Activated CD4-positive, alpha-beta T cell treated with anti-CD3 and anti-CD28 coated beads for 36 hours (primary cell): Measurements from ENCODE around the gene PLOD3. TPM values are rescaled to one million over a fixed set of nuclear protein-coding genes. Genes with fewer than 3 reads are reported as not detected.
A peak's percentile ranks its signal among the peaks of the same experiment; 100 is the strongest.

Source experiments
- ATAC-seq: fragments of 200-7000 bp; cut with Tn5 transposase; one replicate; pipeline ENCODE4 v1.10.0; 2021; ENCODE audit warnings: mild to moderate bottlenecking, moderate library complexity
- CTCF ChIA-PET: fragments of 350-600 bp; sonication (Branson Sonifier 250); formaldehyde crosslinking; loops from one replicate; lab custom pipeline; 2021; ENCODE audit warnings: antibody characterized with exemption; lab: Charles Lee
- POLR2A ChIA-PET: fragments of 350-600 bp; sonication (Branson Sonifier 250); formaldehyde crosslinking; loops from one replicate; lab custom pipeline; 2021; ENCODE audit warnings: antibody characterized with exemption, inconsistent platforms; lab: Charles Lee
- DNase-seq: peaks from one replicate; pipeline ENCODE4 v3.0.0-alpha.2; 2020
- H3K27ac Mint-ChIP-seq: one replicate; pipeline ENCODE4 v1.8.0; 2021; ENCODE audit warnings: mixed read lengths
- H3K27me3 Mint-ChIP-seq: one replicate; pipeline ENCODE4 v1.8.0; 2021; ENCODE audit warnings: mixed read lengths
- H3K36me3 Mint-ChIP-seq: one replicate; pipeline ENCODE4 v1.8.0; 2021; ENCODE audit warnings: low read depth, mixed read lengths
- H3K4me1 Mint-ChIP-seq: one replicate; pipeline ENCODE4 v1.8.0; 2021; ENCODE audit warnings: mixed read lengths
- H3K4me3 Mint-ChIP-seq: one replicate; pipeline ENCODE4 v1.8.0; 2021; ENCODE audit warnings: mild to moderate bottlenecking, moderate library complexity, mixed read lengths
- H3K9me3 Mint-ChIP-seq: one replicate; pipeline ENCODE4 v1.8.0; 2021; ENCODE audit warnings: low read depth, mixed read lengths
- intact Hi-C, 2 experiments: fragments of 100-400 bp; cut with DNase I in 1 of 2; cut with micrococcal nuclease in 1 of 2; formaldehyde crosslinking; loops; one replicate each; pipeline versions ENCODE4 v1.14.2 to v1.15.1; 2022 to 2024; cut with DNase I, micrococcal nuclease
- total RNA-seq, 2 experiments: library from RNA; stranded (reverse); gene quantifications; one replicate each; pipeline ENCODE4 v1.2.3, GENCODE V29; 2021

PLOD3 gene
- total RNA-seq, 2 experiments from 2014 or later = 30.7 to 35.9 TPM

DNA sequence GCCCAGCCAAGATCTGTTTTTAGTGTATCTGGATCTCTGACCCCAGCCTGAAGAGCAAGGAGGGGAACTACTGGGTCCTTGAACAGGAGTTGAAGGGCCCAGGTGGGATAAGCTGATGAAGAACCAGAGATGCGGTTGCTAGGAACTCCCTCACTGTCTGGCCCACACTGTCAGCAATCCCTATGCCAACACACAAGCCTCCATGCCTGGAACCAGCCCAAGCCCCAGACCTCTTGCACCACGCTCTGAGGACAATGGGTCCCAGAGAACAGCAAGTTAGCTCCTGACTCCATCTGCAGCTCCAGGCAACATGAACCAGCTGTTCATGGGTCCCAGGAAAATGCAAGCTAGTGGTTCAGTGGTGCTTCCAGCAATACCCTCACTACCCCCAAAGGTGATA is 39.7 kb downstream of the PLOD3 start:
- ChIA-PET POLR2A (no interaction called here), CTCF (interaction anchor here (1.5 to 2.0 kb wide), 2 partner anchors 9 to 15 kb away, joined by 5 to 8 read pairs; no protein-coding TSS in a partner anchor)
- no peaks in the 10 kb centered on the region for H3K9me3 Mint-ChIP-seq
- intact Hi-C loops = no loop called here
- no peak overlapping the region for H3K4me3 Mint-ChIP-seq
- no peak for DNase-seq
- peaks cover 25% of the 10 kb centered on the region for H3K4me1 Mint-ChIP-seq
- peaks cover 72% of the 10 kb centered on the region for H3K27me3 Mint-ChIP-seq
- no peak overlapping the region for H3K27ac Mint-ChIP-seq
- ATAC-seq = no peak
- H3K36me3 Mint-ChIP-seq = no peaks in the 10 kb centered on the region

DNA sequence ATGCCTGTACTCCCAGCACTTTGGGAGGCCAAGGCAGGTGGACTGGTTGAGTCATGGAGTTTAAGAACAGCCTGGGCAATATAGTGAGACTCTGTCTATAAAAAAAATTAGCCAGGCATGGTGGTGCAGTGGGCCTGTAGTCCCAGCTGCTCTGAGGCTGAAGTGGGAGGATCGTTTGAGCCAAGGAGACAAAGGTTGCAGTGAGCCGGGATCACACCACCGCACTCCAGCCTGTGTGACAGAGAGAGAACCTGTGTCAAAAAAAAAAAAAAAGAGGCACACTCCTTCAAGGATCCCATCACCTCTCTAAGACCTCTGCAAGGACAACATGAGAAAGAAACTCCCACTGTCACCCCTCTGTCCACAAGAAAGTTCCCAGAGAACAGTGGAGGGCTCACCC is 41.7 kb downstream of the PLOD3 start:
- Mint-ChIP-seq H3K36me3 (no peaks in the 10 kb centered on the region), H3K4me1 (peaks cover 40% of the 10 kb centered on the region), H3K4me3 (no peak overlapping the region), H3K27ac (no peak overlapping the region), H3K27me3 (peaks cover 73% of the 10 kb centered on the region), H3K9me3 (no peaks in the 10 kb centered on the region)
- no peak for ATAC-seq
- intact Hi-C loops = no loop called here
- no peak for DNase-seq
- POLR2A ChIA-PET = no interaction called here
- CTCF ChIA-PET = interaction anchor here (1.9 to 3.6 kb wide), 2 partner anchors 17 to 32 kb away, joined by 17 to 22 read pairs; no protein-coding TSS in a partner anchor

DNA sequence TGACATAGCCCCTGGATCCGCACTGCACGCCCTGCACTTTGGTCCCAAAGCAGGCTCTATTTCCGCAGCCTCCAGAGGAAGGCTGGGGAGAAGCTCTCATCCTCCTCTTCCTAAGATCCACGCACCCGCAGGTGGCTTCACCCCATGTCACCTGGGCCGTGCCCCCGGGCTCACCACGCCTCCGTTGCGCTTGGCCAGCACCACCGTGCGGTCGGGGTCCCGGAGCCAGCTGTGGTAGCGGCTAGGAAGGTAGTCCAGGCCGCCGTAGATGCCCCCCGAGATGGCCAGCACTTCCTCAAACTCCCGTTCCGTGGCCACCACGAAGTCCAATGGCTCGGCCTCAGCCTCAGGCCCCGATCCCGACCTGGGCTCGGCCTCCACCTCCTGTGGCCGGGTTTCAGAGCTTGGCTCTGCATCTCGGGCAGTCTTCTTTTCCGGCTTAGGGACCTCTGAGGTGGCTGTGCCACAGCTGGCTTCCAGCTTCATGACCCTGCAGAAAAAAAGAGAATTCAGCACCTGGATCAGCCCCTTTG is 43.0 kb downstream of the PLOD3 start:
- DNase-seq = no peak
- POLR2A ChIA-PET = interaction anchor here (1.0 to 1.6 kb wide), 3 partner anchors 9 to 89 kb away, joined by 3 to 5 read pairs (median 4); partner anchors contain the start of genes TRIM56 and VGF
- ATAC-seq = peak; percentile 9

DNA sequence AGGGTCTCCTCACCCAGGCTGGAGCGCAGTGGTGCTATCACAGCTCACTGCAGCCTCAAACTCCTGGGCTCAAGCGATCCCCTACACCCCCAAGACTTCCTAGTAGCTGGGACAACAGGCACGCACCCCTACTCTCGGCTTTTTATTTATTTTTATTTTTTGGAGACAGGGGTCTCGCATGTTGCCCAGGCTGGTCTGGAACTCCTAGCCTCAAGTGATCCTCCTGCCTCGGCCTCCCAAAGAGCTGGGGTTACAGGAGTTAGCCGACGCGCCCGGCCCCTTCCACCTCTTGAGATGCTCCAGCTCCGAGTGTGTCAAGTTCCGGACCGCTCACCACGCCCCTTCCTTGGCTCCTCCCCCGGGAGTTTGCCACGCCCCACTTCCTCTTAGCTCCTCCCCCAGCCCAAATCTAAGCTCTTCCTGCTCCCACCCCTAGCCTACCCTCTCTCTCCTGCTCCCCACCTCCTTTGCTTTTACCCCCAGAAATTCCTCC is 43.6 kb downstream of the PLOD3 start:
- intact Hi-C loops = loop anchor here in 1 of 2 experiments (1.0 kb wide), 1 partner anchor 19 kb away; the partner anchor contains the start of gene AP1S1

More for the DNA sequence above, 43.0 kb downstream of the PLOD3 start:
- H3K27me3 Mint-ChIP-seq = peaks cover 77% of the 10 kb centered on the region
- H3K4me1 Mint-ChIP-seq = peaks cover 49% of the 10 kb centered on the region
- H3K27ac Mint-ChIP-seq = no peak overlapping the region
- no peaks in the 10 kb centered on the region for H3K36me3 Mint-ChIP-seq
- H3K4me3 Mint-ChIP-seq = peak overlapping the region; percentile 41
- H3K9me3 Mint-ChIP-seq = no peaks in the 10 kb centered on the region
- intact Hi-C loops = loop anchor here in 1 of 2 experiments (1.0 kb wide), 1 partner anchor 20 kb away; the partner anchor contains the start of gene AP1S1
- CTCF ChIA-PET = interaction anchor here (0.8 to 3.6 kb wide), 7 partner anchors 9 to 109 kb away, joined by 3 to 22 read pairs (median 4); partner anchors contain the start of gene VGF

DNA sequence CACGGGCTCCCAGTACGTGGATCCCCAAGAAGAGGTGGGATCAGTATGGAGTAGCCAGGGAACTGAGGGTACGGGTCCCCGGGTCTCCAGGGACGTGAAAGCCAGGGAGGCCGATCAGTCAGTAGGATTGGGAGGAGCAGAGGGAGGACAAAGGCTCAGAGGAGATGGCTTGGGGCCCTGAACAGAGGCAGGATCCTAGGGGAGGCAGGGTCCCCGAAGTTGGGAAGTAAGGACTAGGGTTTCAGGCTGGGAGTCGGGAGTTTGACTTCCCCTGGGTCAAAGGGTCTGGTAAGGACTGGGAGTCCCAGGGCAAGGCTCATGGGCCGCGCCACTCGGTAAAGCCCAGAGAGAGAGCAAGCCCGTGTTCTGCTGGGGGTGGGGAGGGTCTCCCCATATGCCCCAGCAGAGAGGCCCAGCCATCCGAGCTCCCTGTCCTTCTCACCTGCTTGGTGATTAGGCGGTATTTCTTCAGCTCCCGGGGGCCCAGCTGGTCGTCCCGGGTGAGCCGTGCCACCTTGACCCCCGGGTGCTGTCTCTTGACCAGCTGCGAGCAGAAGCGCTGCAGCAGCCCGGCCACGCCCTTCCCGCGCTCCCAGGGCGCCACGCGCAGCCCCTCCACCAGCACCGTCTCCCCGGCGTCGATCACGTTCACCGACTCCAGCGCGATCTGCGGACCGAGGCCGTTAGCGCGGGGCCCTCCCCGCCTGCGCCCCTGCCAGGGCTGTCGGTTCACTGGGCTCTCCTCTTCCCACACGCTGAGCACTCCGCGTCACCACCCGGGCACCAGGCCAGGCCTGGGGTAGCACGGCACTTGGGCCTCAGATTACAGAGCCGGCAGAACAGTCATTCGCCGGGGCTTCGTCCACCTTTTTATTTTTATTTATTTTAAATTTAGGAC is 44.3 kb downstream of the PLOD3 start:
- no peak overlapping the region for H3K27ac Mint-ChIP-seq

More for the DNA sequence above, 43.6 kb downstream of the PLOD3 start:
- Mint-ChIP-seq H3K4me1 (peaks cover 50% of the 10 kb centered on the region), H3K4me3 (peak overlapping the region; percentile 41), H3K36me3 (no peaks in the 10 kb centered on the region), H3K27ac (no peak overlapping the region), H3K27me3 (peaks cover 78% of the 10 kb centered on the region), H3K9me3 (no peaks in the 10 kb centered on the region)
- peak; percentile 85 for DNase-seq
- peak; percentile 86 for ATAC-seq
- ChIA-PET CTCF (interaction anchor here (0.5 to 3.6 kb wide), 8 partner anchors 8 to 109 kb away, joined by 3 to 22 read pairs (median 4); partner anchors contain the start of gene VGF), POLR2A (interaction anchor here (1.0 to 1.6 kb wide), 3 partner anchors 8 to 89 kb away, joined by 3 to 5 read pairs (median 4); partner anchors contain the start of genes TRIM56 and VGF)

DNA sequence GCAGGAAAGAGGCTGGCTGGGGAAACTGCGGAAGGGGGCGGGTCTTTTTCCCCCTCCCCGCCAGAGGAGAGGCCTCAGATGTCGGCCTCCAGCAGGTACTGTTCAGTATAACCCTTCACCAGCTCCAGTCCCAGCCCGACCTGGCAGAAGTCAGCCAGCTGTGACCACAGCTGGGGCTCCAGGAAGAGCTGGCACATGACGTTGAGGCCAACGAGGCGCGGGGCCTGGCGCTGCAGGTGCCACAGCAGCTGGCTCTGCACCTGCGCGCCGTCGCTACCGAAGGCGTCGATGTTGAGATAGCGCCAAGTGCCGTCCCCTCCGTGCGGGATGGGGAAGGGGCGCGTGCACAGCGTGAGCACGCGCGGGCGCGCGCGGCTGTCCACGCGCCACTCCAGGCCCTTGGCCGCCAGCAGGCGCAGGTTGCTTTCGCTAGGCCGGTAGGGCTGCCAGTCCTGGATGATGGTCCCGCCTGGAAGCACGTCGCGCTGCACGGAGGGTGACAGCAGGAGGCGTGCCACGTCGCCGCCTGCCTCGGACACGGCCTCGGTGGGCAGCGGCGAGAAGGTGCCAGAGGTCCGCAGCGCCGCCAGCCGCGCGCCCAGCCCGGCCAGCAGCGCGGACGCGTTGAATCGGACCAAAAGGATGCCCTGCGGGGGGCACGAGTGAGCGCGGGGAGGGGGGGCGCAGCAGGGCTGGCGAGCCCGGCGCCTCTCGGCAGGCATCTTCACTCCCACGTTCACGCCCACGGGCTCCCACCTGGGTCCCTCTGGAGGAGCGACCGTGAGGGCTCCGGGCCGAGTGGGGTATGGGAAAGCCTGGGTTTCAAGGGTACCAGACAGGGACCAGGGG is 45.2 kb downstream of the PLOD3 start:
- Mint-ChIP-seq H3K27ac (no peak overlapping the region), H3K36me3 (no peaks in the 10 kb centered on the region), H3K27me3 (peaks cover 80% of the 10 kb centered on the region), H3K4me1 (peaks cover 61% of the 10 kb centered on the region), H3K4me3 (no peak overlapping the region), H3K9me3 (no peaks in the 10 kb centered on the region)
- POLR2A ChIA-PET = no interaction called here
- CTCF ChIA-PET = interaction anchor here (0.6 to 3.6 kb wide), 9 partner anchors 13 to 225 kb away, joined by 3 to 22 read pairs (median 5); partner anchors contain the start of gene ZNHIT1
- intact Hi-C loops = no loop called here
- DNase-seq = peak; percentile 49
- no peak for ATAC-seq

More for the DNA sequence above, 44.3 kb downstream of the PLOD3 start:
- no peaks in the 10 kb centered on the region for H3K9me3 Mint-ChIP-seq
- H3K4me1 Mint-ChIP-seq = peaks cover 55% of the 10 kb centered on the region
- ChIA-PET POLR2A (interaction anchor here (1.0 to 1.6 kb wide), 3 partner anchors 8 to 88 kb away, joined by 3 to 5 read pairs (median 4); partner anchors contain the start of genes TRIM56 and VGF), CTCF (interaction anchor here (0.5 to 3.6 kb wide), 7 partner anchors 8 to 110 kb away, joined by 3 to 22 read pairs (median 4); partner anchors contain the start of gene VGF)
- no peak overlapping the region for H3K4me3 Mint-ChIP-seq
- H3K36me3 Mint-ChIP-seq = no peaks in the 10 kb centered on the region
- peak; percentile 65 for DNase-seq
- H3K27me3 Mint-ChIP-seq = peaks cover 81% of the 10 kb centered on the region
- peak; percentile 30 for ATAC-seq
- intact Hi-C loops = no loop called here

DNA sequence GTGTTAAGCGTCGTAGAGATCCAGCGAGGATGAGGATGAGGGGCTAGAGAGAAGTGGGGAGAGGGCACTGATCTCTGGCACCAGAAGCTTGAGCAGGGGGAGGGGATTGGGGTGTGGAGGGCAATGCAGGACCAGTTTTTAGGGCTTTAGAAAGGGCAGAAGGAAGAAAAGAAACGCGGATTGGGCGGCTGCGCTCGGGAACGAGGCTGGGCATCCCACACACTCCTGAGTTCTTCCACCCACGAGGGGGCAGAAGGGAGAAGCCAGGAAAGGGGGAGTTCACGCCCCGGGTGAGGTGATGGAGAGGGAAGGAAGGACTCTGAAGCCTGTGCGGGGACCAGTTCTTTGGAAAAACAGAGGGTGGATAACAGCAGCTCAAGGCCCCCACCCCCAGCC is 45.9 kb downstream of the PLOD3 start:
- Mint-ChIP-seq H3K27me3 (peaks cover 79% of the 10 kb centered on the region), H3K9me3 (no peaks in the 10 kb centered on the region), H3K36me3 (no peaks in the 10 kb centered on the region), H3K27ac (no peak overlapping the region), H3K4me1 (peaks cover 67% of the 10 kb centered on the region), H3K4me3 (no peak overlapping the region)
- DNase-seq = no peak
- ChIA-PET POLR2A (interaction anchor here (0.5 kb wide), 1 partner anchor 63 kb away, joined by 4 read pairs; no protein-coding TSS in a partner anchor), CTCF (interaction anchor here (0.8 to 3.4 kb wide), 11 partner anchors 12 to 113 kb away, joined by 3 to 19 read pairs (median 4); partner anchors contain the start of gene ZNHIT1)
- intact Hi-C loops = no loop called here
- ATAC-seq = no peak

DNA sequence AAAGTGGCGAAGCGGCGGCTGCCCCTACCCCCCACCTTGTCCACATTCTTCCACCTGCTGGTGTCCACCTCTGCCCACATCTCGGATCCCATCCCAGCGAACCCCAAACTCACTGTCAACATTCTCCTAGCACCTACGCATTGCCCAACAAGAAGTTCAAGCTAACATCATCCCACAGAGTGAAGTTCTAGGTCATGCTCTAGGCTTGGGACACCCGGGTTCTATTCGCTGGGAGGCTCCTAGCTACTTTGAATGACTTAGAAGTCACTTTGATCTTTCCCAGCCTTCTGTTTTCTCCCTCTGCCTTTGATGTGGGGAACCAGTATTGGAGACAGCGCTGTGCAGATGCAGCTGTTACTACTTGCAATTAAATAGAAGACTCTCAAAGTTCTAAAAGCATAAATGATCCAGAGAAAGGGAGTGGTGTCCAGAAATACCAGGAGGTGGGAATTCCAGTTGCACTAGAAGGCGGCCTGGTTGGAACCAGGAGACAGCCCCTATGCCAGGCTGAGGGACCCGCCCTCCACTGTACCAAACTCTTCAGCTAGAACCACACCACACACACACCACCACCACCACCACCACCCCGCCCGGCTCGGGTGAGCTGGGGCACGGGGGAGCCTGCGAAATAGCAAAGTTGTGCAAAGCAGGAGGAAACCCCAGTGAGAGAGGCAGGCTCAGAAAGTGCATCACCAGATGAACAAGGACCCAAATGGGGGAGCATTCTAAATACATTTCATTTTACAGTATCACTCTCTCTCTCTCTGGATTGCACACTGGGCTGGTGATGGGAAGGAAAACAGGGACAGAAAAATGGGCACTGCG is 46.6 kb downstream of the PLOD3 start:
- Mint-ChIP-seq H3K36me3 (no peaks in the 10 kb centered on the region), H3K27ac (no peak overlapping the region), H3K4me3 (no peak overlapping the region), H3K27me3 (peaks cover 81% of the 10 kb centered on the region), H3K9me3 (no peaks in the 10 kb centered on the region), H3K4me1 (peaks cover 73% of the 10 kb centered on the region)
- DNase-seq = peak; percentile 32
- CTCF ChIA-PET = interaction anchor here (0.6 to 3.4 kb wide), 18 partner anchors 10 to 130 kb away, joined by 3 to 19 read pairs (median 4); partner anchors contain the start of genes PLOD3 and ZNHIT1
- intact Hi-C loops = no loop called here
- POLR2A ChIA-PET = interaction anchor here (0.5 kb wide), 1 partner anchor 63 kb away, joined by 4 read pairs; no protein-coding TSS in a partner anchor
- ATAC-seq = no peak

DNA sequence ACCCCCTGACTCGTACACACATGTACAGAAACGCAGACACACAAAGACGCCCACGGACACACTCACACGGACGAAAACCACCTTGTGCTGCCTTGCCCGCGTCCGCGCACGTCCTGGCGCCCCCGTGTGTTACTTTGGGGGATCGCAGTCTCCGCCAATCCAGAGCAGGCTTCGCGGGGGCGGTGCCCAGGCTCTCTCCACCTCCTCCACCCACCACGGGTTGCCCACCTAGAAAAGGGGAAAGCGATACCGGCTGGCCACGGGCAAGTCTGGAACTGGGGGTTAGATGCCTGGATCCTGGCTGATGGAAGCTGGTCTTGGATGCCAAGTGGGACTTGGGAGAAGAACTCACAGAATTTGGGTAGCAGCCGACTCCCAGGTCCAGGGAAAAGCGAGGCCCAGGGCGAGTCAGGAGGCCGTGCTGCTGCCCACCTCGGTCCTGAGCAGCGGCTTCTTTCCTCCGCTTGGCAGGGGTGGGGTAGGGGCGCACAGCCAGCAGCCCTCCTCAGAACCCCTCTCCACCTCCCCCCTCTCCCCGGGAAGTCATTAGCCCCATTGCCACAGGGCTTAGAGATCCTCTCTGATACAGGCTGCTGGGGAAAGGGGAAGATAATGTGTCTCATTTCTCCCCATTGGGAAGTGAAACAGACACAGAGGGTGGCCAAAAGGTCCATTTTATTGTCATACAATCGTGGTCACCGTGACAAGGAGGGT is 47.4 kb downstream of the PLOD3 start:
- Mint-ChIP-seq H3K27ac (no peak overlapping the region), H3K9me3 (no peaks in the 10 kb centered on the region), H3K4me3 (peak overlapping the region; percentile 39), H3K36me3 (no peaks in the 10 kb centered on the region), H3K4me1 (peaks cover 82% of the 10 kb centered on the region), H3K27me3 (peaks cover 78% of the 10 kb centered on the region)
- ATAC-seq = peak; percentile 29
- peak; percentile 90 for DNase-seq
- CTCF ChIA-PET = interaction anchor here (0.6 to 3.4 kb wide), 15 partner anchors 9 to 1876 kb away, joined by 3 to 19 read pairs (median 4); partner anchors contain the start of genes PLOD3 and ZNHIT1
- intact Hi-C loops = loop anchor here (1.0 to 10.0 kb wide), 4 partner anchors 15 to 645 kb away; partner anchors contain the start of genes AP1S1 (in 2 of the 2), CUX1 (in 1 of the 2) and UFSP1 (in 1 of the 2)
- POLR2A ChIA-PET = no interaction called here
